Gastrocnemius medialis (tissue), 4 donors: ENCODE results near the gene ST8SIA3.

ENCODE experiments used
- POLR2A ChIP-seq, 2 donors: fragments of 450-650 bp; IDR thresholded peaks; one replicate each; pipeline ENCODE4 v1.6.1; 2017; ENCODE audit warnings: antibody characterized with exemption in 2 of 2, mild to moderate bottlenecking in 2 of 2, moderate library complexity in 2 of 2
- TF ChIP-seq, protein P1 (sequence below), 5 experiments: fragments of 450-650 bp in 3 of 5; fragments of 200-600 bp in 2 of 5; sonication (generic) in 2 of 5; IDR thresholded peaks in 4 of 5; conservative IDR thresholded peaks in 1 of 5; 1 replicate in 4 of 5; 2 replicates in 1 of 5; pipeline ENCODE4 v1.5.1; 2016 to 2019; ENCODE audit warnings: antibody characterized with exemption in 5 of 5, mild to moderate bottlenecking in 3 of 5, moderate library complexity in 3 of 5

- no peak for TF ChIP-seq POLR2A (IDR thresholded peaks at IDR 0.05)
- TF ChIP-seq, protein P1, sequence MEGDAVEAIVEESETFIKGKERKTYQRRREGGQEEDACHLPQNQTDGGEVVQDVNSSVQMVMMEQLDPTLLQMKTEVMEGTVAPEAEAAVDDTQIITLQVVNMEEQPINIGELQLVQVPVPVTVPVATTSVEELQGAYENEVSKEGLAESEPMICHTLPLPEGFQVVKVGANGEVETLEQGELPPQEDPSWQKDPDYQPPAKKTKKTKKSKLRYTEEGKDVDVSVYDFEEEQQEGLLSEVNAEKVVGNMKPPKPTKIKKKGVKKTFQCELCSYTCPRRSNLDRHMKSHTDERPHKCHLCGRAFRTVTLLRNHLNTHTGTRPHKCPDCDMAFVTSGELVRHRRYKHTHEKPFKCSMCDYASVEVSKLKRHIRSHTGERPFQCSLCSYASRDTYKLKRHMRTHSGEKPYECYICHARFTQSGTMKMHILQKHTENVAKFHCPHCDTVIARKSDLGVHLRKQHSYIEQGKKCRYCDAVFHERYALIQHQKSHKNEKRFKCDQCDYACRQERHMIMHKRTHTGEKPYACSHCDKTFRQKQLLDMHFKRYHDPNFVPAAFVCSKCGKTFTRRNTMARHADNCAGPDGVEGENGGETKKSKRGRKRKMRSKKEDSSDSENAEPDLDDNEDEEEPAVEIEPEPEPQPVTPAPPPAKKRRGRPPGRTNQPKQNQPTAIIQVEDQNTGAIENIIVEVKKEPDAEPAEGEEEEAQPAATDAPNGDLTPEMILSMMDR (IDR thresholded peaks at IDR 0.05 in 4 of 5, conservative IDR thresholded peaks at IDR 0.05 in 1 of 5) = no peak
Observed at GRCh38 chr18:57353137-57353939, 981 bp downstream of the ST8SIA3 start.
